MCF 10A (cell line): ENCODE results near the gene FGFR3. TPM values are rescaled to one million over a fixed set of nuclear protein-coding genes. Genes with fewer than 3 reads are reported as not detected.

Experiments used
- BruUV-seq: library from RNA; stranded (reverse); fragments of 400-500 nt; replicated peaks from 2 replicates; lab custom pipeline; 2021; lab: Mats Ljungman, UMichigan
- CTCF ChIA-PET: fragments of 300-600 bp; sonication (Branson Sonifier 250); formaldehyde crosslinking; extraction: SDS; loops from one replicate; lab custom pipeline; 2021; ENCODE audit warnings: antibody characterized with exemption, inconsistent platforms; lab: Yijun Ruan, JAX
- POLR2A ChIA-PET: fragments of 300-600, 350-650 bp; sonication (Branson Sonifier 250); formaldehyde crosslinking; extraction: SDS; loops from one replicate; lab custom pipeline; 2020; ENCODE audit warnings: antibody characterized with exemption, inconsistent platforms; lab: Yijun Ruan, JAX
- DNase-seq: peaks from one replicate; pipeline ENCODE4 v3.0.0-alpha.2; 2018; ENCODE audit not compliant: unreplicated experiment
- H3K27ac Mint-ChIP-seq: one replicate; pipeline ENCODE4 v1.8.0; 2022; ENCODE audit warnings: mild to moderate bottlenecking, low read depth, mixed read lengths; ENCODE audit not compliant: unreplicated experiment
- H3K27me3 Mint-ChIP-seq: one replicate; pipeline ENCODE4 v1.8.0; 2022; ENCODE audit warnings: mixed read lengths; ENCODE audit not compliant: insufficient read depth, unreplicated experiment
- H3K36me3 Mint-ChIP-seq: one replicate; pipeline ENCODE4 v1.8.0; 2022; ENCODE audit warnings: mild to moderate bottlenecking, moderate library complexity, mixed read lengths; ENCODE audit not compliant: insufficient read depth, unreplicated experiment
- H3K4me1 Mint-ChIP-seq: one replicate; pipeline ENCODE4 v1.8.0; 2022; ENCODE audit warnings: mixed read lengths; ENCODE audit not compliant: insufficient read depth, unreplicated experiment
- H3K4me3 Mint-ChIP-seq: one replicate; pipeline ENCODE4 v1.8.0; 2022; ENCODE audit warnings: mild to moderate bottlenecking, moderate library complexity, mixed read lengths; ENCODE audit not compliant: unreplicated experiment
- H3K9me3 Mint-ChIP-seq: one replicate; pipeline ENCODE4 v1.8.0; 2022; ENCODE audit warnings: mixed read lengths; ENCODE audit not compliant: unreplicated experiment
- CTCF ChIP-seq: fragments of 200-600 bp; IDR thresholded peaks from one replicate; pipeline ENCODE4 v1.8.0; 2022; ENCODE audit warnings: antibody characterized with exemption, mild to moderate bottlenecking; ENCODE audit not compliant: unreplicated experiment
- intact Hi-C: fragments of 100-400 bp; cut with micrococcal nuclease; formaldehyde crosslinking; loops from 2 replicates; pipeline ENCODE4 v1.14.1; 2022
- total RNA-seq: library from RNA; stranded (reverse); gene quantifications from 2 replicates; pipeline ENCODE4 v1.2.3, GENCODE V29; 2022

The FGFR3 gene
- total RNA-seq, 1 experiment from 2014 or later = 6.5 TPM

GRCh38 chr4:1852904-1853623, 60.0 kb downstream of the FGFR3 start:
- no peak overlapping the region for H3K4me3 Mint-ChIP-seq
- POLR2A ChIA-PET = interaction anchor here (0.6 kb wide), 1 partner anchor 57 kb away, joined by 3 read pairs; no protein-coding TSS in a partner anchor
- peaks cover 31% of the 10 kb centered on the region for H3K36me3 Mint-ChIP-seq
- H3K27me3 Mint-ChIP-seq = no peaks in the 10 kb centered on the region
- TF ChIP-seq CTCF = no peak
- no peaks in the 10 kb centered on the region for H3K9me3 Mint-ChIP-seq
- BruUV-seq = no TSS peak
- intact Hi-C loops = no loop called here
- H3K4me1 Mint-ChIP-seq = peaks cover 26% of the 10 kb centered on the region
- peak overlapping the region; percentile 74 for H3K27ac Mint-ChIP-seq
- CTCF ChIA-PET = interaction anchor here (0.6 to 8.0 kb wide), 4 partner anchors 43 to 105 kb away, joined by 3 to 49 read pairs (median 3); no protein-coding TSS in a partner anchor
- no peak for DNase-seq

- peaks cover 17% of the 10 kb centered on the region for H3K36me3 Mint-ChIP-seq
- peak overlapping the region; percentile 79 for H3K27ac Mint-ChIP-seq
- no peak for DNase-seq
- CTCF ChIA-PET = interaction anchor here (0.5 to 8.0 kb wide), 6 partner anchors 36 to 105 kb away, joined by 3 to 49 read pairs (median 4); no protein-coding TSS in a partner anchor
- peak overlapping the region; percentile 83 for H3K4me3 Mint-ChIP-seq
- H3K4me1 Mint-ChIP-seq = peaks cover 26% of the 10 kb centered on the region
- BruUV-seq = TSS peak; percentile 63
- no peaks in the 10 kb centered on the region for H3K9me3 Mint-ChIP-seq
- POLR2A ChIA-PET = interaction anchor here (0.6 to 3.2 kb wide), 8 partner anchors 8 to 160 kb away, joined by 3 to 45 read pairs (median 4); partner anchors contain the start of genes NSD2 and SLBP
- H3K27me3 Mint-ChIP-seq = no peaks in the 10 kb centered on the region
- TF ChIP-seq CTCF = no peak
- intact Hi-C loops = no loop called here
Measured at GRCh38 chr4:1854752-1855151, 61.7 kb downstream of the FGFR3 start.

DNA sequence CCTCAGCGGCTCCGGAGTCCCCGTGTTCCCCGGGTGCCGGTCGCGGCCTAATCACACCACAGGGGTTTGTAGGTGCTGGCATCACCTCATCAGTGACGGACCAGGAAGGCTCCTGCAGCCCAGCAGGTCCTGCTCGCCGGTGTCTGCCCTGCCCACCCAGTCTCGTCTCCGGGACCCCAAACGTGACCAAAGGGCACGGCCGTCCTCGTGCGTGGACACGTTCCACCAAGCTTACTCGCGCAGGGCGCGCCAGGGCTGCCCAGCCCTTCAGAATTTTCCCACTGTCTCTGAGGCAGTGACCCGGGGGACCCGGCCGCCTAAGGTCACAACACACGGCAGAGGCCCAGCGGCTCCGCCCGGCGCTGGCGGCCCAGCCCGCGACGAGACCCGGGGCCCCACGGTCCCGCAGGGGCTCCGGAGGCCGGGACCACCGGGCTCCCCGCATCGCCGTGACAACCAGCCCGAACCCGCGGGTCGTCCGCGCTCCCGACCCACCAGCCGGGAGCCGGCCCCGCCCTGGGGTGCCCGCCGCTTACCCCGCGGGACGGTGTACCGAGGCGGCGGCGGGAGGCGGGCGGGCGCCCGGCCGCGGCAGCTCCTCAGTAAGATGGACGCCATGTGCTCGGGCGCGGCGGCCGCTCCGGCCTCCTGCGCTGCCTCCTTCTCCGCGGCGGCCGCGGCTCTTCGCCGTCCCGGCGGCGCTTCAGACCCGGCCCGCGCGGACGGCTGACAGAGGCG, 62.4 kb downstream of the FGFR3 start:
- TF ChIP-seq CTCF = no peak
- Mint-ChIP-seq H3K4me1 (peaks cover 26% of the 10 kb centered on the region), H3K4me3 (peak overlapping the region; percentile 83), H3K27me3 (no peaks in the 10 kb centered on the region), H3K36me3 (peaks cover 16% of the 10 kb centered on the region), H3K27ac (peak overlapping the region; percentile 79), H3K9me3 (no peaks in the 10 kb centered on the region)
- CTCF ChIA-PET = interaction anchor here (0.5 to 8.0 kb wide), 9 partner anchors 37 to 145 kb away, joined by 3 to 49 read pairs (median 3); no protein-coding TSS in a partner anchor
- BruUV-seq = no TSS peak
- intact Hi-C loops = loop anchor here (1.0 kb wide), 2 partner anchors 44 to 331 kb away; no protein-coding TSS in a partner anchor
- DNase-seq = no peak
- POLR2A ChIA-PET = interaction anchor here (0.6 to 3.2 kb wide), 18 partner anchors 8 to 160 kb away, joined by 3 to 45 read pairs (median 4); partner anchors contain the start of genes NSD2, SLBP, TACC3 and TMEM129
